ENCODE measurements around the gene GP5. TPM values are rescaled to one million over a fixed set of nuclear protein-coding genes. Genes with fewer than 3 reads are reported as not detected.

Gene GP5
- total RNA-seq, 2 experiments from 2014 or later = 3.3 TPM

- peaks cover 56% of the 10 kb centered on the region for H3K4me1 Mint-ChIP-seq (ENCODE audit: low read depth)
- ATAC-seq (ENCODE audit: poor library complexity) = no peak
- H3K27ac Mint-ChIP-seq = peak overlapping the region; percentile 94
- Histone ChIP-seq H3K4me3 (ENCODE audit: low read length) (peak overlapping the region; percentile 63), H3K36me3 (ENCODE audit: insufficient read depth, low read length) (no peaks in the 10 kb centered on the region), H3K9me3 (ENCODE audit: control insufficient read depth in 1 of 2, insufficient read depth in 1 of 2, low read length in 2 of 2) (peaks cover 0 to 3% of the 10 kb centered on the region in 2 experiments), H3K27me3 (ENCODE audit: control insufficient read depth in 1 of 2, insufficient read depth in 2 of 2, low read length in 2 of 2) (peaks cover 0 to 10% of the 10 kb centered on the region in 2 experiments), H3K4me1 (ENCODE audit: insufficient read depth, low read length) (peaks cover 39% of the 10 kb centered on the region), H3K27ac (ENCODE audit: low read depth in 1 of 2, low read length in 2 of 2) (peak overlapping the region in 1 of 2 donors; percentile 50)
- CTCF ChIA-PET = interaction anchor here (1.2 to 3.6 kb wide), 3 partner anchors 11 to 63 kb away, joined by 3 to 13 read pairs (median 3); no protein-coding TSS in a partner anchor
- peaks cover 7% of the 10 kb centered on the region for H3K36me3 Mint-ChIP-seq (ENCODE audit: low read depth)
- POLR2A ChIA-PET = interaction anchor here (0.9 to 4.3 kb wide), 12 partner anchors 10 to 275 kb away, joined by 3 to 29 read pairs (median 4); partner anchors contain the start of gene LSG1
- no peak for TF ChIP-seq CTCF (IDR thresholded peaks at IDR 0.05)
- no peaks in the 10 kb centered on the region for H3K27me3 Mint-ChIP-seq
- H3K4me3 Mint-ChIP-seq = peak overlapping the region; percentile 90
- intact Hi-C loops (cut with DNase I, micrococcal nuclease) = loop anchor here (1.0 to 5.0 kb wide), 3 partner anchors 8 to 259 kb away; partner anchors contain the start of gene HES1 (in 1 of the 2)
- no peaks in the 10 kb centered on the region for H3K9me3 Mint-ChIP-seq
- peak in 2 of 14 experiments; percentile 3 to 5 for DNase-seq
Measured at GRCh38 chr3:194396539-194396858, 2.6 kb downstream of the GP5 start.

- H3K4me1 Mint-ChIP-seq (ENCODE audit: low read depth) = peaks cover 56% of the 10 kb centered on the region
- DNase-seq = peak; percentile 40 to 81 (median 62)
- no peaks in the 10 kb centered on the region for H3K27me3 Mint-ChIP-seq
- Histone ChIP-seq H3K4me1 (ENCODE audit: insufficient read depth, low read length) (peaks cover 39% of the 10 kb centered on the region), H3K9me3 (ENCODE audit: control insufficient read depth in 1 of 2, insufficient read depth in 1 of 2, low read length in 2 of 2) (peaks cover 2 to 3% of the 10 kb centered on the region in 2 experiments), H3K27me3 (ENCODE audit: control insufficient read depth in 1 of 2, insufficient read depth in 2 of 2, low read length in 2 of 2) (peaks cover 0 to 10% of the 10 kb centered on the region in 2 experiments), H3K36me3 (ENCODE audit: insufficient read depth, low read length) (no peaks in the 10 kb centered on the region), H3K27ac (ENCODE audit: low read depth in 1 of 2, low read length in 2 of 2) (peak overlapping the region in 1 of 2 donors; percentile 50), H3K4me3 (ENCODE audit: low read length) (peak overlapping the region; percentile 63)
- intact Hi-C loops (cut with DNase I, micrococcal nuclease) = loop anchor here (1.0 to 5.0 kb wide), 3 partner anchors 8 to 259 kb away; partner anchors contain the start of gene HES1 (in 1 of the 2)
- H3K36me3 Mint-ChIP-seq (ENCODE audit: low read depth) = peaks cover 7% of the 10 kb centered on the region
- POLR2A ChIA-PET = interaction anchor here (0.6 to 4.3 kb wide), 10 partner anchors 8 to 255 kb away, joined by 3 to 29 read pairs (median 4); no protein-coding TSS in a partner anchor
- no peak for TF ChIP-seq CTCF (IDR thresholded peaks at IDR 0.05)
- CTCF ChIA-PET = interaction anchor here (0.8 to 3.6 kb wide), 3 partner anchors 9 to 62 kb away, joined by 3 to 13 read pairs (median 3); no protein-coding TSS in a partner anchor
- peak overlapping the region; percentile 94 for H3K27ac Mint-ChIP-seq
- H3K4me3 Mint-ChIP-seq = peak overlapping the region; percentile 90
- peaks cover 2% of the 10 kb centered on the region for H3K9me3 Mint-ChIP-seq
- ATAC-seq (ENCODE audit: poor library complexity) = peak; percentile 79
Measured at GRCh38 chr3:194395778-194396538, 3.1 kb downstream of the GP5 start.

- ChIA-PET POLR2A (interaction anchor here (0.8 to 1.0 kb wide), 2 partner anchors 9 kb away, joined by 4 to 5 read pairs; no protein-coding TSS in a partner anchor), CTCF (interaction anchor here (0.8 to 3.6 kb wide), 3 partner anchors 10 to 62 kb away, joined by 3 to 13 read pairs (median 5); no protein-coding TSS in a partner anchor)
- Mint-ChIP-seq H3K27me3 (no peaks in the 10 kb centered on the region), H3K9me3 (peaks cover 2% of the 10 kb centered on the region), H3K4me1 (ENCODE audit: low read depth) (peaks cover 54% of the 10 kb centered on the region), H3K36me3 (ENCODE audit: low read depth) (peaks cover 7% of the 10 kb centered on the region), H3K27ac (peak overlapping the region; percentile 94), H3K4me3 (peak overlapping the region; percentile 90)
- ATAC-seq (ENCODE audit: poor library complexity) (no peak), DNase-seq (no peak)
- no peaks in the 10 kb centered on the region for H3K36me3 ChIP-seq (ENCODE audit: insufficient read depth, low read length)
- no peak for TF ChIP-seq CTCF (IDR thresholded peaks at IDR 0.05)
- H3K4me1 ChIP-seq (ENCODE audit: insufficient read depth, low read length) = peaks cover 39% of the 10 kb centered on the region
- no peak overlapping the region for H3K27ac ChIP-seq (ENCODE audit: low read depth in 1 of 2, low read length in 2 of 2)
- H3K27me3 ChIP-seq (ENCODE audit: control insufficient read depth in 1 of 2, insufficient read depth in 2 of 2, low read length in 2 of 2) = peaks cover 0 to 10% of the 10 kb centered on the region in 2 experiments
- intact Hi-C loops (cut with DNase I, micrococcal nuclease) = loop anchor here in 1 of 2 experiments (5.0 kb wide), 1 partner anchor 258 kb away; the partner anchor contains the start of gene HES1
- H3K4me3 ChIP-seq (ENCODE audit: low read length) = no peak overlapping the region
- H3K9me3 ChIP-seq (ENCODE audit: control insufficient read depth in 1 of 2, insufficient read depth in 1 of 2, low read length in 2 of 2) = peaks cover 3 to 4% of the 10 kb centered on the region in 2 experiments
Measured at GRCh38 chr3:194395212-194395611, 3.9 kb downstream of the GP5 start.

Measured in CD4-positive, alpha-beta T cell (primary cell).